HepG2 (cell line): Measurements from ENCODE around the gene UBTF. TPM values are rescaled to one million over a fixed set of nuclear protein-coding genes. Genes with fewer than 3 reads are reported as not detected.
A peak's percentile ranks its signal among the peaks of the same experiment; 100 is the strongest.

ENCODE experiments used
- ARHGAP35 ChIP-seq: sonication (generic); formaldehyde crosslinking; IDR thresholded peaks from 2 replicates; pipeline ENCODE4 v1.9.0; 2022; ENCODE audit warnings: mild to moderate bottlenecking, inconsistent platforms, moderate library complexity, missing genetic modification reagents, borderline replicate concordance
- BCLAF1 ChIP-seq: fragments of 450-650 bp; IDR thresholded peaks from 2 replicates; pipeline ENCODE4 v1.6.1; 2017; ENCODE audit warnings: mild to moderate bottlenecking
- ELK4 ChIP-seq: sonication (generic); formaldehyde crosslinking; IDR thresholded peaks from 2 replicates; pipeline ENCODE4 v1.9.0; 2021; ENCODE audit warnings: missing genetic modification reagents, borderline replicate concordance
- GRHL1 ChIP-seq: sonication (generic); formaldehyde crosslinking; conservative IDR thresholded peaks from 2 replicates; pipeline ENCODE4 v1.8.0; 2022; ENCODE audit warnings: missing genetic modification reagents
- NAIF1 ChIP-seq: sonication (generic); formaldehyde crosslinking; IDR thresholded peaks from 2 replicates; pipeline ENCODE4 v1.5.0; 2020; ENCODE audit warnings: mild to moderate bottlenecking, missing genetic modification reagents, borderline replicate concordance
- NFIB ChIP-seq: sonication (generic); formaldehyde crosslinking; IDR thresholded peaks from 2 replicates; pipeline ENCODE4 v1.9.0; 2021; ENCODE audit warnings: missing genetic modification reagents, mild to moderate bottlenecking, borderline replicate concordance
- PITX1 ChIP-seq: sonication (generic); formaldehyde crosslinking; IDR thresholded peaks from 2 replicates; pipeline ENCODE4 v1.5.1; 2020; ENCODE audit warnings: mild to moderate bottlenecking, missing genetic modification reagents
- PPARG ChIP-seq: conservative IDR thresholded peaks from 2 replicates; pipeline ENCODE4 v1.6.1; 2016; ENCODE audit warnings: missing biosample characterization, missing genetic modification reagents
- RARG ChIP-seq: sonication (generic); formaldehyde crosslinking; IDR thresholded peaks from 2 replicates; pipeline ENCODE4 v1.4.0; 2020; ENCODE audit warnings: low read depth, mild to moderate bottlenecking, missing genetic modification reagents
- RNF2 ChIP-seq: fragments of 450-650 bp; conservative IDR thresholded peaks from 2 replicates; pipeline ENCODE4 v1.6.1; 2016; ENCODE audit warnings: low read depth
- SATB2 ChIP-seq: sonication (generic); formaldehyde crosslinking; IDR thresholded peaks from 2 replicates; pipeline ENCODE4 v1.5.0; 2020; ENCODE audit warnings: missing genetic modification reagents
- SIN3A ChIP-seq: IDR thresholded peaks from 2 replicates; pipeline ENCODE4 v1.6.1; 2011; ENCODE audit warnings: low read depth, mild to moderate bottlenecking, control low read depth, low read length, borderline replicate concordance
- SMYD3 ChIP-seq: sonication (generic); formaldehyde crosslinking; IDR thresholded peaks from 2 replicates; pipeline ENCODE4 v1.8.1; 2023; ENCODE audit warnings: mild to moderate bottlenecking, missing genetic modification reagents
- SUZ12 ChIP-seq: fragments of 150-350 bp; IDR thresholded peaks from 2 replicates; pipeline ENCODE4 v1.6.1; 2014; ENCODE audit warnings: low read depth, low read length
- TAF1 ChIP-seq: sonication (generic); formaldehyde crosslinking; IDR thresholded peaks from 2 replicates; pipeline ENCODE4 v1.4.0; 2020; ENCODE audit warnings: missing genetic modification reagents
- THRA ChIP-seq: sonication (generic); formaldehyde crosslinking; IDR thresholded peaks from 2 replicates; pipeline ENCODE4 v1.4.0; 2020; ENCODE audit warnings: missing genetic modification reagents, borderline replicate concordance
- TRIM22 ChIP-seq: fragments of 450-650 bp; IDR thresholded peaks from 2 replicates; pipeline ENCODE4 v1.6.1; 2017
- TSC22D2 ChIP-seq: sonication (generic); formaldehyde crosslinking; IDR thresholded peaks from 2 replicates; pipeline ENCODE4 v1.5.1; 2020; ENCODE audit warnings: missing genetic modification reagents, mild to moderate bottlenecking, borderline replicate concordance
- XRCC5 ChIP-seq: fragments of 200-400 bp; formaldehyde crosslinking; optimal IDR thresholded peaks from 2 replicates; pipeline ENCODE3; 2017; ENCODE audit warnings: mild to moderate bottlenecking, low read length
- ZMYM2 ChIP-seq: sonication (generic); formaldehyde crosslinking; IDR thresholded peaks from 2 replicates; pipeline ENCODE4 v1.8.0; 2022; ENCODE audit warnings: mild to moderate bottlenecking, missing genetic modification reagents
- ZNF296 ChIP-seq: sonication (generic); formaldehyde crosslinking; conservative IDR thresholded peaks from 2 replicates; pipeline ENCODE4 v1.5.0; 2020; ENCODE audit warnings: mild to moderate bottlenecking, missing genetic modification reagents
- ZNF431 ChIP-seq: sonication (generic); formaldehyde crosslinking; IDR thresholded peaks from 2 replicates; pipeline ENCODE4 v1.9.0; 2022; ENCODE audit warnings: missing genetic modification reagents, low read depth, mild to moderate bottlenecking, borderline replicate concordance
- polyA plus RNA-seq, 8 experiments: library from polyadenylated mRNA; depleted of rRNA in 3 of 8; stranded (reverse) in 7 of 8; unstranded in 1 of 8; fragments of >200 nt; fragmentation: Illumina TruSeq in 4 of 8; extraction: Trizol in 4 of 8; gene quantifications; 2 replicates each; pipeline versions ENCODE4 v1.2.1 to v1.2.3, GENCODE V29; 2011 to 2016; ENCODE audit warnings: low read depth in 4 of 8, missing spikeins in 1 of 8, mixed read lengths in 1 of 8; ENCODE audit not compliant: insufficient read depth in 1 of 8
- total RNA-seq, 5 experiments: library from RNA; depleted of rRNA; stranded (reverse); fragments of >200 nt; fragmentation: Illumina TruSeq; extraction: Trizol; gene quantifications; 2 replicates each; pipeline ENCODE4 v1.2.3, GENCODE V29; 2016; ENCODE audit warnings: low read depth in 1 of 5

Gene UBTF
- total and polyA plus RNA-seq, 2 of the 13 experiments (the other 11 are each of a cell fraction or from before 2014, with no cell fraction given): 15.2 to 60.9 TPM

- TF ChIP-seq BCLAF1 (no peak), TAF1 (CRISPR knock-in tag) (no peak; the same call in 1 of the 2 replicates), THRA (CRISPR knock-in tag) (no peak), NAIF1 (CRISPR knock-in tag) (no peak), TRIM22 (no peak), XRCC5 (peak; percentile 74), ARHGAP35 (no peak), SIN3A (no peak), PITX1 (CRISPR knock-in tag) (no peak), SMYD3 (CRISPR knock-in tag) (no peak), PPARG (no peak), ZNF296 (CRISPR knock-in tag) (no peak), SUZ12 (no peak), RARG (no peak), ZNF431 (CRISPR knock-in tag) (no peak), NFIB (no peak), GRHL1 (no peak), ZMYM2 (CRISPR knock-in tag) (no peak), ELK4 (CRISPR knock-in tag) (no peak), SATB2 (CRISPR knock-in tag) (no peak), RNF2 (no peak), TSC22D2 (no peak)
Observed at GRCh38 chr17:44203731-44204440, 15.6 kb downstream of the UBTF start (continued).
